WTC11 (cell line): ENCODE data around the gene SLC44A5. TPM values are rescaled to one million over a fixed set of nuclear protein-coding genes. Genes with fewer than 3 reads are reported as not detected.
"Not testable (repeated sequence)": the region's sequence is repeated elsewhere in the genome, so short reads cannot be mapped to it uniquely, and the experiment has no call there.

Source experiments
- ATAC-seq: fragments of 200-7000 bp; cut with Tn5 transposase; 2 replicates; pipeline ENCODE4 v1.10.0; 2021; ENCODE audit warnings: mild to moderate bottlenecking, moderate library complexity
- CTCF ChIA-PET: fragments of 300-600 bp; sonication (Branson Sonifier 250); formaldehyde crosslinking; loops from one replicate; lab custom pipeline; 2021; ENCODE audit warnings: antibody characterized with exemption; lab: Charles Lee
- POLR2A ChIA-PET: fragments of 350-600 bp; sonication (Branson Sonifier 250); formaldehyde crosslinking; loops from one replicate; lab custom pipeline; 2021; ENCODE audit warnings: antibody characterized with exemption; lab: Charles Lee
- DNase-seq: peaks from one replicate; pipeline ENCODE4 v3.0.0; 2021; ENCODE audit warnings: low spot score
- H3K27ac Mint-ChIP-seq: 2 replicates; pipeline ENCODE4 v1.8.0; 2021; ENCODE audit warnings: mixed read lengths
- H3K27me3 Mint-ChIP-seq: 2 replicates; pipeline ENCODE4 v1.8.0; 2021; ENCODE audit warnings: low read depth, mild to moderate bottlenecking, moderate library complexity, mixed read lengths
- H3K36me3 Mint-ChIP-seq: 2 replicates; pipeline ENCODE4 v1.8.0; 2021; ENCODE audit warnings: mixed read lengths
- H3K4me1 Mint-ChIP-seq: 2 replicates; pipeline ENCODE4 v1.8.0; 2022; ENCODE audit warnings: mixed read lengths
- H3K4me3 Mint-ChIP-seq: 2 replicates; pipeline ENCODE4 v1.8.0; 2021; ENCODE audit warnings: mild to moderate bottlenecking, moderate library complexity, mixed read lengths
- H3K9me3 Mint-ChIP-seq: 2 replicates; pipeline ENCODE4 v1.8.0; 2021; ENCODE audit warnings: mixed read lengths
- CBFB ChIP-seq: sonication (generic); formaldehyde crosslinking; IDR thresholded peaks from 2 replicates; pipeline ENCODE4 v1.8.1; 2022; ENCODE audit warnings: mild to moderate bottlenecking, low read depth, missing genetic modification reagents
- CREM ChIP-seq: sonication (generic); formaldehyde crosslinking; IDR thresholded peaks from 2 replicates; pipeline ENCODE4 v1.8.1; 2022; ENCODE audit warnings: mild to moderate bottlenecking, missing genetic modification reagents, moderate library complexity
- EMX1 ChIP-seq: fragments of 250-450 bp; sonication (Bioruptor Pico); IDR thresholded peaks from 2 replicates; pipeline ENCODE4 v1.8.0; 2021; ENCODE audit warnings: mild to moderate bottlenecking
- ETV6 ChIP-seq: sonication (generic); formaldehyde crosslinking; IDR thresholded peaks from 2 replicates; pipeline ENCODE4 v1.8.1; 2022; ENCODE audit warnings: mild to moderate bottlenecking, missing genetic modification reagents
- IRF2 ChIP-seq: sonication (generic); formaldehyde crosslinking; IDR thresholded peaks from 2 replicates; pipeline ENCODE4 v1.8.0; 2022; ENCODE audit warnings: low read depth, missing genetic modification reagents, borderline replicate concordance
- MYBL2 ChIP-seq: sonication (generic); formaldehyde crosslinking; IDR thresholded peaks from 2 replicates; pipeline ENCODE4 v1.8.1; 2023; ENCODE audit warnings: mild to moderate bottlenecking, moderate library complexity, missing genetic modification reagents
- NR1H2 ChIP-seq: sonication (generic); formaldehyde crosslinking; IDR thresholded peaks from 2 replicates; pipeline ENCODE4 v1.9.0; 2021; ENCODE audit warnings: mild to moderate bottlenecking, moderate library complexity, missing genetic modification reagents
- RELA ChIP-seq: sonication (generic); formaldehyde crosslinking; IDR thresholded peaks from 2 replicates; pipeline ENCODE4 v1.8.1; 2022; ENCODE audit warnings: missing genetic modification reagents, mild to moderate bottlenecking, borderline replicate concordance
- RORB ChIP-seq: fragments of 250-450 bp; sonication (Bioruptor Pico); IDR thresholded peaks from 2 replicates; pipeline ENCODE4 v1.9.0; 2021; ENCODE audit warnings: mild to moderate bottlenecking
- SOX15 ChIP-seq: fragments of 250-450 bp; sonication (Bioruptor Pico); IDR thresholded peaks from 2 replicates; pipeline ENCODE4 v1.9.0; 2021; ENCODE audit warnings: mild to moderate bottlenecking
- ZBTB21 ChIP-seq: sonication (generic); formaldehyde crosslinking; IDR thresholded peaks from 2 replicates; pipeline ENCODE4 v1.8.1; 2023; ENCODE audit warnings: mild to moderate bottlenecking, missing genetic modification reagents, borderline replicate concordance
- ZNF423 ChIP-seq: fragments of 250-450 bp; sonication (Bioruptor Pico); IDR thresholded peaks from 2 replicates; pipeline ENCODE4 v2.1.2; 2022; ENCODE audit warnings: mild to moderate bottlenecking, moderate library complexity
- ZNF671 ChIP-seq: fragments of 250-450 bp; sonication (Bioruptor Pico); IDR thresholded peaks from 2 replicates; pipeline ENCODE4 v1.8.0; 2021; ENCODE audit warnings: mild to moderate bottlenecking
- total RNA-seq: library from RNA; stranded (reverse); gene quantifications from 3 replicates; pipeline ENCODE4 v1.2.3, GENCODE V29; 2021
- TF ChIP-seq, protein P1 (sequence below): fragments of 250-450 bp; sonication (Bioruptor Pico); IDR thresholded peaks from 2 replicates; pipeline ENCODE4 v1.8.0; 2021; ENCODE audit warnings: mild to moderate bottlenecking
- TF ChIP-seq, protein P2 (sequence below): sonication (generic); formaldehyde crosslinking; IDR thresholded peaks from 2 replicates; pipeline ENCODE4 v1.8.1; 2023; ENCODE audit warnings: mild to moderate bottlenecking, moderate library complexity, missing genetic modification reagents
- TF ChIP-seq, protein P3 (sequence below): sonication (generic); formaldehyde crosslinking; IDR thresholded peaks from 2 replicates; pipeline ENCODE4 v1.8.1; 2022; ENCODE audit warnings: missing genetic modification reagents, borderline replicate concordance
- TF ChIP-seq, protein P4 (sequence below): sonication (generic); formaldehyde crosslinking; IDR thresholded peaks from 2 replicates; pipeline ENCODE4 v1.8.0; 2022; ENCODE audit warnings: mild to moderate bottlenecking, missing genetic modification reagents
- TF ChIP-seq, protein P5 (sequence below): sonication (generic); formaldehyde crosslinking; IDR thresholded peaks from 2 replicates; pipeline ENCODE4 v1.8.0; 2022; ENCODE audit warnings: mild to moderate bottlenecking, missing genetic modification reagents

The SLC44A5 gene
- total RNA-seq, 1 experiment from 2014 or later = 1.8 TPM

DNA sequence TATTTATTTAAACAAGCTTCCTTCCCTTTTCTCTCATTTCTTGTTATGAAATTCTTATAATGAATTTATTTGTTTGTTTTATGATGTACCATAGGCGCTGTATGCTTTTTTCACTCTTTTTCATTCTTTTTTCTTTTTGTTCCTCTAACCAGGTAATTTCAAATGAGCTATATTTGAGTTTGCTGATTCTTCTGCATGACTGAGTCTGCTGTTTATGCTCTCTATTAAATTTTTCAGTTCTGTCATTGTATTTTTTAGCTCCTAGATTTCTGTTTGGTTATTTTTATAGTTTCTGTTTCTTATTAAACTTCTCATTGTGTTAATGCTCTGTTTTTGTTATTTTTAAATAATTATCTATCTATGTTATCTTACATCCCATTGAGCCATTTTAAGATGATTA is 244.3 kb downstream of the SLC44A5 start:
- no peak for TF ChIP-seq CREM (CRISPR knock-in tag)
- TF ChIP-seq, all 79 proteins: peak for 0
- Mint-ChIP-seq H3K36me3 (peaks cover 14% of the 10 kb centered on the region), H3K9me3 (peaks cover 20% of the 10 kb centered on the region), H3K4me3 (no peak overlapping the region), H3K27me3 (no peaks in the 10 kb centered on the region), H3K4me1 (peaks cover 17% of the 10 kb centered on the region), H3K27ac (no peak overlapping the region)
- no peak for ATAC-seq
- POLR2A ChIA-PET = no interaction called here
- CTCF ChIA-PET = no interaction called here
- DNase-seq = no peak

DNA sequence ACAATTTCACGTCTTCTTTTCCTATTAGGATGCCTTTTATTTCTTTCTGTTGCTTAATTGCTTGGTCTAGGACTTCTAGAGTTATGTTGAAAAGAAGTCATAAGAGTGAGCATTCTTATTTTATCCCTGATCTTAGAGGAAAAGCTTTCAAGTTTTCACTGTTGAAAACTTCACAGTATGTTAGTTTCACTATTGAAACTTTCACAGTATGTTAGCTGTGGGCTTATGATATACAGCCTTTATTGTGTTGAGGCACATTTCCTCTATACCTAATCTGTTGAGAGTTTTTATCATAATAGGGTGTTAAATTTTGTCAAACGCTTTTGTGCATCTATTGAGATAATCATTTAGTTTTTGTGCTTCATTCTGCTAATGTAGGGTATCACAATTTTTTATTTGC is 249.7 kb downstream of the SLC44A5 start:
- 0 out of 2 replicates have a peak, but pooled peaks cover 3% of the 10 kb centered on the region for H3K4me1 Mint-ChIP-seq
- DNase-seq = no peak
- H3K27me3 Mint-ChIP-seq = no peaks in the 10 kb centered on the region
- TF ChIP-seq, protein P1, sequence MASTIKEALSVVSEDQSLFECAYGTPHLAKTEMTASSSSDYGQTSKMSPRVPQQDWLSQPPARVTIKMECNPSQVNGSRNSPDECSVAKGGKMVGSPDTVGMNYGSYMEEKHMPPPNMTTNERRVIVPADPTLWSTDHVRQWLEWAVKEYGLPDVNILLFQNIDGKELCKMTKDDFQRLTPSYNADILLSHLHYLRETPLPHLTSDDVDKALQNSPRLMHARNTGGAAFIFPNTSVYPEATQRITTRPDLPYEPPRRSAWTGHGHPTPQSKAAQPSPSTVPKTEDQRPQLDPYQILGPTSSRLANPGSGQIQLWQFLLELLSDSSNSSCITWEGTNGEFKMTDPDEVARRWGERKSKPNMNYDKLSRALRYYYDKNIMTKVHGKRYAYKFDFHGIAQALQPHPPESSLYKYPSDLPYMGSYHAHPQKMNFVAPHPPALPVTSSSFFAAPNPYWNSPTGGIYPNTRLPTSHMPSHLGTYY (CRISPR knock-in tag) = no peak
- TF ChIP-seq RELA (CRISPR knock-in tag) (no peak), ZNF423 (CRISPR knock-in tag) (no peak), MYBL2 (CRISPR knock-in tag) (no peak), EMX1 (CRISPR knock-in tag) (no peak), ZBTB21 (CRISPR knock-in tag) (no peak), SOX15 (CRISPR knock-in tag) (no peak)
- TF ChIP-seq, protein P2, sequence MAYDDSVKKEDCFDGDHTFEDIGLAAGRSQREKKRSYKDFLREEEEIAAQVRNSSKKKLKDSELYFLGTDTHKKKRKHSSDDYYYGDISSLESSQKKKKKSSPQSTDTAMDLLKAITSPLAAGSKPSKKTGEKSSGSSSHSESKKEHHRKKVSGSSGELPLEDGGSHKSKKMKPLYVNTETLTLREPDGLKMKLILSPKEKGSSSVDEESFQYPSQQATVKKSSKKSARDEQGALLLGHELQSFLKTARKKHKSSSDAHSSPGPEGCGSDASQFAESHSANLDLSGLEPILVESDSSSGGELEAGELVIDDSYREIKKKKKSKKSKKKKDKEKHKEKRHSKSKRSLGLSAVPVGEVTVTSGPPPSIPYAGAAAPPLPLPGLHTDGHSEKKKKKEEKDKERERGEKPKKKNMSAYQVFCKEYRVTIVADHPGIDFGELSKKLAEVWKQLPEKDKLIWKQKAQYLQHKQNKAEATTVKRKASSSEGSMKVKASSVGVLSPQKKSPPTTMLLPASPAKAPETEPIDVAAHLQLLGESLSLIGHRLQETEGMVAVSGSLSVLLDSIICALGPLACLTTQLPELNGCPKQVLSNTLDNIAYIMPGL = no peak
- TF ChIP-seq, protein P3, sequence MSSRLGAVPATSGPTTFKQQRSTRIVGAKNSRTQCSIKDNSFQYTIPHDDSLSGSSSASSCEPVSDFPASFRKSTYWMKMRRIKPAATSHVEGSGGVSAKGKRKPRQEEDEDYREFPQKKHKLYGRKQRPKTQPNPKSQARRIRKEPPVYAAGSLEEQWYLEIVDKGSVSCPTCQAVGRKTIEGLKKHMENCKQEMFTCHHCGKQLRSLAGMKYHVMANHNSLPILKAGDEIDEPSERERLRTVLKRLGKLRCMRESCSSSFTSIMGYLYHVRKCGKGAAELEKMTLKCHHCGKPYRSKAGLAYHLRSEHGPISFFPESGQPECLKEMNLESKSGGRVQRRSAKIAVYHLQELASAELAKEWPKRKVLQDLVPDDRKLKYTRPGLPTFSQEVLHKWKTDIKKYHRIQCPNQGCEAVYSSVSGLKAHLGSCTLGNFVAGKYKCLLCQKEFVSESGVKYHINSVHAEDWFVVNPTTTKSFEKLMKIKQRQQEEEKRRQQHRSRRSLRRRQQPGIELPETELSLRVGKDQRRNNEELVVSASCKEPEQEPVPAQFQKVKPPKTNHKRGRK (CRISPR knock-in tag) = no peak
- ChIA-PET CTCF (no interaction called here), POLR2A (no interaction called here)
- no peak overlapping the region for H3K27ac Mint-ChIP-seq
- H3K4me3 Mint-ChIP-seq = no peak overlapping the region
- ATAC-seq = no peak
- peaks cover 2% of the 10 kb centered on the region; the same call in 1 of the 2 replicates for H3K36me3 Mint-ChIP-seq
- H3K9me3 Mint-ChIP-seq = peaks cover 10% of the 10 kb centered on the region

DNA sequence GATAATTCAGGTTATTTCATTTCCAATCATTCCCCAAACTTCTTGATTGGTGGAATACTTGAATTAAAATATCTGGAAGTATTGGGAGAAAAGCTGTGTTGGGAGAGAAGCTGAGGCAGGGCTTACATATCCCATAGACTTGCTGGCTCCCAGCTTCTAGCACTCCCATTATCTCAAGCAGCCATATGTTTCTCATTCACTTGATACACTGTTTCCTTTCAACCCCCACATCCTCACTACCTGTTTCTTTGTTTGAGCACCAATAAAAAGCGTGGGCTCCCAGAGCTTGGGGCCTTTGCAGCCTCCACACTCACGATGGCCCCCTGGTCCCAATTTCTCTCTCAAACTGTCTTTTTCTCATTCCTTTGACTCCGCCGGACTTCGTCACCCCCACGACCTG is 256.6 kb downstream of the SLC44A5 start:
- H3K36me3 Mint-ChIP-seq, POLR2A ChIA-PET, H3K27ac Mint-ChIP-seq, ATAC-seq, H3K4me1 Mint-ChIP-seq, DNase-seq, H3K9me3 Mint-ChIP-seq, H3K4me3 Mint-ChIP-seq, H3K27me3 Mint-ChIP-seq: not testable (repeated sequence)
- CTCF ChIA-PET = interaction anchor here (0.9 to 1.2 kb wide), 2 partner anchors 11 to 261 kb away, joined by 3 read pairs; no protein-coding TSS in a partner anchor

DNA sequence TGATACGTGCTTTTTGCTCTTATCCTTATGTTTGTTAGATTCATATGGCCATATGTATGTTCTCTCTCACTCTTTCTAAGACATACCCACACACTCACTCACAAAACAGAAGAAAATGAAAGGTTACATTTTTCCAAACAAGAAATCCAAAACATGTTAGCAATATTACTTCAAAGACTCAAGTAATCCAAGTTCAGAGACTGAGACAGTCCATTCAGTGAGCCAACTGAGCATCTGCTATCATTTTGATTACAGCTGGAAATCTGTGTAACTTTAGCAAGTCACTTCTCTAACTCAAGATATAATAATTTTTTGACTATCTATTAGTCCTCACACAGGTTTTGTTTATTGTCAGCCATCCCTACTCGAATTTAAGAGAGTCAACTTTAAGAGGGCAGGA is 257.9 kb downstream of the SLC44A5 start:
- POLR2A ChIA-PET = no interaction called here
- no peak for TF ChIP-seq IRF2 (CRISPR knock-in tag)
- TF ChIP-seq, protein P1 (CRISPR knock-in tag) = no peak
- TF ChIP-seq RORB (CRISPR knock-in tag) = no peak
- TF ChIP-seq, protein P4, sequence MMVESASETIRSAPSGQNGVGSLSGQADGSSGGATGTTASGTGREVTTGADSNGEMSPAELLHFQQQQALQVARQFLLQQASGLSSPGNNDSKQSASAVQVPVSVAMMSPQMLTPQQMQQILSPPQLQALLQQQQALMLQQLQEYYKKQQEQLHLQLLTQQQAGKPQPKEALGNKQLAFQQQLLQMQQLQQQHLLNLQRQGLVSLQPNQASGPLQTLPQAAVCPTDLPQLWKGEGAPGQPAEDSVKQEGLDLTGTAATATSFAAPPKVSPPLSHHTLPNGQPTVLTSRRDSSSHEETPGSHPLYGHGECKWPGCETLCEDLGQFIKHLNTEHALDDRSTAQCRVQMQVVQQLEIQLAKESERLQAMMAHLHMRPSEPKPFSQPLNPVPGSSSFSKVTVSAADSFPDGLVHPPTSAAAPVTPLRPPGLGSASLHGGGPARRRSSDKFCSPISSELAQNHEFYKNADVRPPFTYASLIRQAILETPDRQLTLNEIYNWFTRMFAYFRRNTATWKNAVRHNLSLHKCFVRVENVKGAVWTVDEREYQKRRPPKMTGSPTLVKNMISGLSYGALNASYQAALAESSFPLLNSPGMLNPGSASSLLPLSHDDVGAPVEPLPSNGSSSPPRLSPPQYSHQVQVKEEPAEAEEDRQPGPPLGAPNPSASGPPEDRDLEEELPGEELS = no peak
- TF ChIP-seq, protein P5, sequence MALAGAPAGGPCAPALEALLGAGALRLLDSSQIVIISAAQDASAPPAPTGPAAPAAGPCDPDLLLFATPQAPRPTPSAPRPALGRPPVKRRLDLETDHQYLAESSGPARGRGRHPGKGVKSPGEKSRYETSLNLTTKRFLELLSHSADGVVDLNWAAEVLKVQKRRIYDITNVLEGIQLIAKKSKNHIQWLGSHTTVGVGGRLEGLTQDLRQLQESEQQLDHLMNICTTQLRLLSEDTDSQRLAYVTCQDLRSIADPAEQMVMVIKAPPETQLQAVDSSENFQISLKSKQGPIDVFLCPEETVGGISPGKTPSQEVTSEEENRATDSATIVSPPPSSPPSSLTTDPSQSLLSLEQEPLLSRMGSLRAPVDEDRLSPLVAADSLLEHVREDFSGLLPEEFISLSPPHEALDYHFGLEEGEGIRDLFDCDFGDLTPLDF = no peak
- TF ChIP-seq ETV6 (CRISPR knock-in tag) = no peak
- no peak for TF ChIP-seq NR1H2 (CRISPR knock-in tag)
- no peak for TF ChIP-seq CBFB (CRISPR knock-in tag)
- no peak for TF ChIP-seq ZNF671

More for the DNA sequence above, 257.9 kb downstream of the SLC44A5 start:
- ATAC-seq = no peak
- Mint-ChIP-seq H3K4me1 (peaks cover 4% of the 10 kb centered on the region; the same call in 1 of the 2 replicates), H3K4me3 (no peak overlapping the region), H3K27me3 (no peaks in the 10 kb centered on the region), H3K9me3 (peaks cover 10% of the 10 kb centered on the region), H3K36me3 (peaks cover 4% of the 10 kb centered on the region; the same call in 1 of the 2 replicates), H3K27ac (no peak overlapping the region)
- no peak for DNase-seq
- CTCF ChIA-PET = no interaction called here
